Measurements from ENCODE around the gene ANKH. TPM values are rescaled to one million over a fixed set of nuclear protein-coding genes. Genes with fewer than 3 reads are reported as not detected.

Gene ANKH
- total RNA-seq, 1 experiment from 2014 or later = 4.7 TPM

DNA sequence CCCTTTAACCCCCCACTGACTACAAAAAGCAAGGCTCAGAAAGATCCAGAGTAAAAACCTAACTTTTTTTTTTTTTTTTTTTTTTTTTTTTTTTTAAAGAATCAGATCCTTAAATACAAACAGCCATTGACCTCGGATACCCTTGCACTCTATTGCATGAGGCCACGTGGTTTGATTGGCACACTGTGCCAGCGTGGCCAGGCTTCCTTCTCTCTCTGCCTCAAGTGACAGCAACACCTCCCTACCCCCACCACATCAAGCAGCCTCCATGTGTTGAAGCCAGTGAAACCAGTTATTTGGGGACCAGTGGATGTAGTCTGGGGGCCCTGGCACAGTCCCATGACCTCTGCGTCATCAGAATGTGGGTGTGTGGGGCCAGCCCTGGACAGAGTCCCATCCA is 135.6 kb downstream of the ANKH start:
- no peaks in the 10 kb centered on the region for H3K27me3 ChIP-seq (replicated peaks; ENCODE audit: control insufficient read depth, insufficient read depth, low read length)
- TF ChIP-seq, protein P1, sequence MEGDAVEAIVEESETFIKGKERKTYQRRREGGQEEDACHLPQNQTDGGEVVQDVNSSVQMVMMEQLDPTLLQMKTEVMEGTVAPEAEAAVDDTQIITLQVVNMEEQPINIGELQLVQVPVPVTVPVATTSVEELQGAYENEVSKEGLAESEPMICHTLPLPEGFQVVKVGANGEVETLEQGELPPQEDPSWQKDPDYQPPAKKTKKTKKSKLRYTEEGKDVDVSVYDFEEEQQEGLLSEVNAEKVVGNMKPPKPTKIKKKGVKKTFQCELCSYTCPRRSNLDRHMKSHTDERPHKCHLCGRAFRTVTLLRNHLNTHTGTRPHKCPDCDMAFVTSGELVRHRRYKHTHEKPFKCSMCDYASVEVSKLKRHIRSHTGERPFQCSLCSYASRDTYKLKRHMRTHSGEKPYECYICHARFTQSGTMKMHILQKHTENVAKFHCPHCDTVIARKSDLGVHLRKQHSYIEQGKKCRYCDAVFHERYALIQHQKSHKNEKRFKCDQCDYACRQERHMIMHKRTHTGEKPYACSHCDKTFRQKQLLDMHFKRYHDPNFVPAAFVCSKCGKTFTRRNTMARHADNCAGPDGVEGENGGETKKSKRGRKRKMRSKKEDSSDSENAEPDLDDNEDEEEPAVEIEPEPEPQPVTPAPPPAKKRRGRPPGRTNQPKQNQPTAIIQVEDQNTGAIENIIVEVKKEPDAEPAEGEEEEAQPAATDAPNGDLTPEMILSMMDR (IDR thresholded peaks at IDR 0.05; ENCODE audit: insufficient read depth in 1 of 2, low read depth in 1 of 2, low read length in 1 of 2, severe bottlenecking in 1 of 2, unreplicated experiment in 1 of 2) = no peak
- no TSS peak for BruUV-seq (replicated peaks)
- no peaks in the 10 kb centered on the region for H3K36me3 ChIP-seq (ENCODE audit: control insufficient read depth, insufficient read depth, low read length)
- H3K4me3 ChIP-seq (ENCODE audit: low read depth, low read length) = no peak overlapping the region
- Mint-ChIP-seq H3K4me1 (ENCODE audit: low read depth, unreplicated experiment) (no peaks in the 10 kb centered on the region), H3K36me3 (ENCODE audit: insufficient read depth, unreplicated experiment) (no peaks in the 10 kb centered on the region), H3K27me3 (ENCODE audit: insufficient read depth, unreplicated experiment) (no peaks in the 10 kb centered on the region), H3K27ac (ENCODE audit: unreplicated experiment) (no peak overlapping the region), H3K4me3 (ENCODE audit: unreplicated experiment) (no peak overlapping the region), H3K9me3 (ENCODE audit: unreplicated experiment) (no peaks in the 10 kb centered on the region)
- DNase-seq = no peak
- intact Hi-C loops (cut with micrococcal nuclease; ENCODE audit: unreplicated experiment) = no loop called here
- ChIA-PET POLR2A (no interaction called here), CTCF (no interaction called here)
- no peaks in the 10 kb centered on the region for H3K4me1 ChIP-seq
- H3K9me3 ChIP-seq = no peaks in the 10 kb centered on the region

- TF ChIP-seq, protein P1 (IDR thresholded peaks at IDR 0.05; ENCODE audit: insufficient read depth in 1 of 2, low read depth in 1 of 2, low read length in 1 of 2, severe bottlenecking in 1 of 2, unreplicated experiment in 1 of 2) = no peak
- no peak overlapping the region for H3K27ac Mint-ChIP-seq (ENCODE audit: unreplicated experiment)
- intact Hi-C loops (cut with micrococcal nuclease; ENCODE audit: unreplicated experiment) = no loop called here
- H3K36me3 Mint-ChIP-seq (ENCODE audit: insufficient read depth, unreplicated experiment) = no peaks in the 10 kb centered on the region
- no peaks in the 10 kb centered on the region for H3K4me1 ChIP-seq
- H3K4me3 ChIP-seq (ENCODE audit: low read depth, low read length) = no peak overlapping the region
- no peaks in the 10 kb centered on the region for H3K27me3 ChIP-seq (replicated peaks; ENCODE audit: control insufficient read depth, insufficient read depth, low read length)
- H3K9me3 Mint-ChIP-seq (ENCODE audit: unreplicated experiment) = no peaks in the 10 kb centered on the region
- ChIA-PET CTCF (no interaction called here), POLR2A (no interaction called here)
- H3K9me3 ChIP-seq = no peaks in the 10 kb centered on the region
- no peak for DNase-seq
- no peak overlapping the region for H3K4me3 Mint-ChIP-seq (ENCODE audit: unreplicated experiment)
- BruUV-seq (replicated peaks) = no TSS peak
- H3K36me3 ChIP-seq (ENCODE audit: control insufficient read depth, insufficient read depth, low read length) = no peaks in the 10 kb centered on the region
- no peaks in the 10 kb centered on the region for H3K27me3 Mint-ChIP-seq (ENCODE audit: insufficient read depth, unreplicated experiment)
- no peaks in the 10 kb centered on the region for H3K4me1 Mint-ChIP-seq (ENCODE audit: low read depth, unreplicated experiment)
These were observed 137.2 kb downstream of the ANKH start for GRCh38 chr5:14734396-14734795.

DNA sequence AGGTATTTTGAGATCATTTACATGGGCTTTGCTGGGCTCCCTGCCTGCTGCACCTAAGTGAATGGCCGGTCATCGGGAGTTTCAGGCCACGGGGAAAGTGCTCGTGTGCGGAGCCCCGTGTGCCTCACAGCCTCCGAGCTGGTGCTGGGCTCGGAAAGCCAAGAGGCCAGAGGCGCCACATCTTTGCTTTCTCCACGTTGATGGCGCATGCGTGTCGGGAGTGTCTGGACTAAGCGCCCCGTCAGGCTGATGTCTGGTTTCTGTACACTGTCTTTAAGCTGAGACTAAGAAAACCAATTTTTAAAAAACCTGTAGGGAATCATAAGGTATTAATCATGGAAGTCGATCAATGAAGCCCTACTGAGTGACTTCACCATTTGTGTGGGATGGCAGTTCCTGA is 137.9 kb downstream of the ANKH start:
- Histone ChIP-seq H3K36me3 (ENCODE audit: control insufficient read depth, insufficient read depth, low read length) (no peaks in the 10 kb centered on the region), H3K9me3 (no peaks in the 10 kb centered on the region), H3K27me3 (replicated peaks; ENCODE audit: control insufficient read depth, insufficient read depth, low read length) (no peaks in the 10 kb centered on the region), H3K4me1 (peaks cover 4% of the 10 kb centered on the region), H3K4me3 (ENCODE audit: low read depth, low read length) (no peak overlapping the region)
- Mint-ChIP-seq H3K4me3 (ENCODE audit: unreplicated experiment) (no peak overlapping the region), H3K4me1 (ENCODE audit: low read depth, unreplicated experiment) (no peaks in the 10 kb centered on the region), H3K27me3 (ENCODE audit: insufficient read depth, unreplicated experiment) (no peaks in the 10 kb centered on the region), H3K27ac (ENCODE audit: unreplicated experiment) (no peak overlapping the region), H3K36me3 (ENCODE audit: insufficient read depth, unreplicated experiment) (no peaks in the 10 kb centered on the region), H3K9me3 (ENCODE audit: unreplicated experiment) (no peaks in the 10 kb centered on the region)
- DNase-seq = no peak
- POLR2A ChIA-PET = no interaction called here
- CTCF ChIA-PET = no interaction called here
- TF ChIP-seq, protein P1 (IDR thresholded peaks at IDR 0.05; ENCODE audit: insufficient read depth in 1 of 2, low read depth in 1 of 2, low read length in 1 of 2, severe bottlenecking in 1 of 2, unreplicated experiment in 1 of 2) = no peak
- intact Hi-C loops (cut with micrococcal nuclease; ENCODE audit: unreplicated experiment) = no loop called here
- no TSS peak for BruUV-seq (replicated peaks)

Data from Caco-2 (cell line).